Smooth muscle cell (in vitro differentiated cells): Measurements from ENCODE around the gene CACNA2D3. TPM values are rescaled to one million over a fixed set of nuclear protein-coding genes. Genes with fewer than 3 reads are reported as not detected.

Experiments used
- DNase-seq: peaks from one replicate; lab custom pipeline; 2025; ENCODE audit not compliant: unreplicated experiment; lab: John Stamatoyannopoulos, UW
- H2AFZ ChIP-seq: fragments of 200-600 bp; sonication (generic); 2 replicates; pipeline ENCODE4 v1.6.0; 2016; ENCODE audit warnings: antibody characterized with exemption, low read depth, mild to moderate bottlenecking
- H3F3A ChIP-seq: fragments of 200-600 bp; sonication (generic); 2 replicates; pipeline ENCODE4 v1.6.0; 2017; ENCODE audit warnings: antibody characterized with exemption, low read depth
- H3K27ac ChIP-seq: fragments of 200-600 bp; sonication (generic); 2 replicates; pipeline ENCODE4 v1.5.1; 2016; ENCODE audit warnings: low read depth, mild to moderate bottlenecking
- H3K27me3 ChIP-seq: fragments of 200-600 bp; sonication (generic); 2 replicates; pipeline ENCODE4 v1.6.1; 2016; ENCODE audit warnings: low read depth, mild to moderate bottlenecking
- H3K36me3 ChIP-seq: fragments of 200-600 bp; sonication (generic); 2 replicates; pipeline ENCODE4 v1.5.1; 2016; ENCODE audit warnings: low read depth
- H3K4me1 ChIP-seq: fragments of 200-600 bp; sonication (generic); 2 replicates; pipeline ENCODE4 v1.5.1; 2016; ENCODE audit warnings: low read depth
- H3K4me2 ChIP-seq: fragments of 200-600 bp; sonication (generic); 2 replicates; pipeline ENCODE4 v1.6.0; 2016; ENCODE audit warnings: mild to moderate bottlenecking
- H3K4me3 ChIP-seq: fragments of 200-600 bp; sonication (generic); 2 replicates; pipeline ENCODE4 v1.5.1; 2016; ENCODE audit warnings: mild to moderate bottlenecking
- H3K79me2 ChIP-seq: fragments of 200-600 bp; sonication (generic); 2 replicates; pipeline ENCODE4 v1.6.0; 2016; ENCODE audit warnings: low read depth, mild to moderate bottlenecking
- H3K9ac ChIP-seq: fragments of 200-600 bp; sonication (generic); 2 replicates; pipeline ENCODE4 v1.6.0; 2016; ENCODE audit warnings: low read depth
- H3K9me3 ChIP-seq: fragments of 200-600 bp; sonication (generic); replicated peaks from 2 replicates; pipeline ENCODE4 v1.5.1; 2016; ENCODE audit warnings: low read depth
- H4K20me1 ChIP-seq: fragments of 200-600 bp; sonication (generic); 2 replicates; pipeline ENCODE4 v1.6.0; 2016; ENCODE audit warnings: low read depth
- WGBS: methylation state at CpG from one replicate; pipeline ENCODE4 v1.1.7; 2016; ENCODE audit warnings: low lambda C conversion rate; 5-methylcytosine and 5-hydroxymethylcytosine counted together
- polyA plus RNA-seq: library from polyadenylated mRNA; unstranded; fragments of >200 nt; fragmentation: Nextera tagmentation; extraction: Ambion mirVana; gene quantifications from 2 replicates; pipeline ENCODE4 v1.2.1, GENCODE V29; 2016
- total RNA-seq: library from RNA; depleted of rRNA; stranded (reverse); fragments of >200 nt; gene quantifications from 2 replicates; pipeline ENCODE4 v1.2.3, GENCODE V29; 2014
- TF ChIP-seq, protein P1 (sequence below): fragments of 200-600 bp; sonication (generic); IDR thresholded peaks from 2 replicates; pipeline ENCODE4 v1.5.1; 2017; ENCODE audit warnings: borderline replicate concordance, mild to moderate bottlenecking, antibody characterized with exemption; ENCODE audit not compliant: insufficient read depth, poor library complexity, severe bottlenecking

CACNA2D3 gene
- total and polyA plus RNA-seq, 2 experiments from 2014 or later = 0.15 to 0.90 TPM

GRCh38 chr3:54654776-54655175, 532.4 kb downstream of the CACNA2D3 start:
- H3K9me3 ChIP-seq = no peaks in the 10 kb centered on the region
- H3K4me2 ChIP-seq = no peak overlapping the region
- no peak overlapping the region for H2AFZ ChIP-seq
- no peaks in the 10 kb centered on the region for H3K79me2 ChIP-seq
- peaks cover 3% of the 10 kb centered on the region for H3K4me1 ChIP-seq
- no peaks in the 10 kb centered on the region for H3F3A ChIP-seq
- H3K27me3 ChIP-seq = no peaks in the 10 kb centered on the region
- 90% methylated on average over 4 of the region's 4 CpGs for WGBS
- H3K27ac ChIP-seq = no peak overlapping the region
- H4K20me1 ChIP-seq = no peaks in the 10 kb centered on the region
- no peak overlapping the region for H3K9ac ChIP-seq
- H3K36me3 ChIP-seq = no peaks in the 10 kb centered on the region
- H3K4me3 ChIP-seq = no peak overlapping the region
- DNase-seq = no peak
- TF ChIP-seq, protein P1, sequence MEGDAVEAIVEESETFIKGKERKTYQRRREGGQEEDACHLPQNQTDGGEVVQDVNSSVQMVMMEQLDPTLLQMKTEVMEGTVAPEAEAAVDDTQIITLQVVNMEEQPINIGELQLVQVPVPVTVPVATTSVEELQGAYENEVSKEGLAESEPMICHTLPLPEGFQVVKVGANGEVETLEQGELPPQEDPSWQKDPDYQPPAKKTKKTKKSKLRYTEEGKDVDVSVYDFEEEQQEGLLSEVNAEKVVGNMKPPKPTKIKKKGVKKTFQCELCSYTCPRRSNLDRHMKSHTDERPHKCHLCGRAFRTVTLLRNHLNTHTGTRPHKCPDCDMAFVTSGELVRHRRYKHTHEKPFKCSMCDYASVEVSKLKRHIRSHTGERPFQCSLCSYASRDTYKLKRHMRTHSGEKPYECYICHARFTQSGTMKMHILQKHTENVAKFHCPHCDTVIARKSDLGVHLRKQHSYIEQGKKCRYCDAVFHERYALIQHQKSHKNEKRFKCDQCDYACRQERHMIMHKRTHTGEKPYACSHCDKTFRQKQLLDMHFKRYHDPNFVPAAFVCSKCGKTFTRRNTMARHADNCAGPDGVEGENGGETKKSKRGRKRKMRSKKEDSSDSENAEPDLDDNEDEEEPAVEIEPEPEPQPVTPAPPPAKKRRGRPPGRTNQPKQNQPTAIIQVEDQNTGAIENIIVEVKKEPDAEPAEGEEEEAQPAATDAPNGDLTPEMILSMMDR = no peak

GRCh38 chr3:54659347-54659746, 537.0 kb downstream of the CACNA2D3 start:
- no peaks in the 10 kb centered on the region for H3F3A ChIP-seq
- H3K4me2 ChIP-seq = no peak overlapping the region
- WGBS = 96% methylated on average over 3 of the region's 3 CpGs
- no peaks in the 10 kb centered on the region for H4K20me1 ChIP-seq
- H3K9ac ChIP-seq = no peak overlapping the region
- no peak overlapping the region for H3K27ac ChIP-seq
- peaks cover 7% of the 10 kb centered on the region for H3K4me1 ChIP-seq
- no peaks in the 10 kb centered on the region for H3K79me2 ChIP-seq
- H3K4me3 ChIP-seq = no peak overlapping the region
- H3K9me3 ChIP-seq = no peaks in the 10 kb centered on the region
- no peaks in the 10 kb centered on the region for H3K27me3 ChIP-seq
- DNase-seq = no peak
- H3K36me3 ChIP-seq = no peaks in the 10 kb centered on the region
- H2AFZ ChIP-seq = no peak overlapping the region
- TF ChIP-seq, protein P1 = no peak

DNA sequence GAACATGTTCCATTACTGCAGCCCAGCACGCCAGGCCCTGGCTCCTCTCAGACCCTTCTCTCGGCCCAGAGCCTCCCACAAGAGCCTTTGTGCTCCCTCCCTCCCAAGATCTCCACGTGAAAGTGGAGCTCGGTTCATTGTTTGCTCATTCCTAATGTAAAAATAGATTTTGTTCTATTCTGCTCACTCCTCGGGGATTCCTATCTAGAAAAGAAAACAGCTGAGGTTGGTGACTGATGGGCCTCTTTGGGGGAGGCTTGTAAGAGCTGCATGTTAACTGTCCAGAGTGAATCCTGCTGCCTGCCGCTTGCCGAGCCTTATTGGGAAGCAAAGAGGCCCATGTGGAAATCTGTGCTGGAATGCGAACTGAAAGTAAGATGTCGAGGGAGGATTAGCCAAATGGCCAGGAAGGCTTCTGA, 538.4 kb downstream of the CACNA2D3 start:
- no peaks in the 10 kb centered on the region for H3K27me3 ChIP-seq
- peak overlapping the region; percentile 49 for H3K4me2 ChIP-seq
- H3K4me1 ChIP-seq = peaks cover 7% of the 10 kb centered on the region
- no peaks in the 10 kb centered on the region for H3K36me3 ChIP-seq
- no peak overlapping the region for H3K9ac ChIP-seq
- no peaks in the 10 kb centered on the region for H3K79me2 ChIP-seq
- no peak overlapping the region for H3K27ac ChIP-seq
- TF ChIP-seq, protein P1 = no peak
- H3K9me3 ChIP-seq = no peaks in the 10 kb centered on the region
- no peaks in the 10 kb centered on the region for H4K20me1 ChIP-seq
- H3K4me3 ChIP-seq = no peak overlapping the region
- DNase-seq = no peak
- no peak overlapping the region for H2AFZ ChIP-seq
- WGBS = 51% methylated on average over 9 of the region's 9 CpGs
- H3F3A ChIP-seq = no peaks in the 10 kb centered on the region

GRCh38 chr3:54661151-54661550, 538.8 kb downstream of the CACNA2D3 start:
- Histone ChIP-seq H3F3A (no peaks in the 10 kb centered on the region), H3K27me3 (no peaks in the 10 kb centered on the region), H4K20me1 (no peaks in the 10 kb centered on the region), H3K9ac (no peak overlapping the region), H3K79me2 (no peaks in the 10 kb centered on the region), H2AFZ (no peak overlapping the region), H3K4me2 (peak overlapping the region; percentile 49), H3K27ac (no peak overlapping the region), H3K4me1 (peaks cover 7% of the 10 kb centered on the region), H3K9me3 (no peaks in the 10 kb centered on the region), H3K4me3 (no peak overlapping the region), H3K36me3 (no peaks in the 10 kb centered on the region)
- TF ChIP-seq, protein P1 = no peak
- DNase-seq = no peak
- WGBS = 93% methylated on average over 3 of the region's 3 CpGs
